GM18502 (cell line): ENCODE data around the gene ITPRID2.

Experiments
- ATAC-seq: cut with Tn5 transposase; IDR thresholded peaks from one replicate; pipeline ENCODE4 v1.9.1; 2021; ENCODE audit warnings: mild to moderate bottlenecking; ENCODE audit not compliant: unreplicated experiment, poor library complexity

Gene ITPRID2

GRCh38 chr2:181879295-181879694 is 12.2 kb upstream of the ITPRID2 start:
- no peak for ATAC-seq

- ATAC-seq, result no peak
Observed at GRCh38 chr2:181882246-181883020, 9.1 kb upstream of the ITPRID2 start.

- no peak for ATAC-seq
Observed at GRCh38 chr2:181884601-181885000, 6.9 kb upstream of the ITPRID2 start.

- ATAC-seq, result no peak
Observed at GRCh38 chr2:181885096-181885495, 6.4 kb upstream of the ITPRID2 start.

- no peak for ATAC-seq
Observed at GRCh38 chr2:181886192-181886591, 5.3 kb upstream of the ITPRID2 start.

GRCh38 chr2:181887045-181887444 is 4.5 kb upstream of the ITPRID2 start:
- ATAC-seq, result no peak

- ATAC-seq, result no peak
Observed at GRCh38 chr2:181889776-181890175, 1.8 kb upstream of the ITPRID2 start.

GRCh38 chr2:181890271-181890670 is 1.3 kb upstream of the ITPRID2 start:
- no peak for ATAC-seq

GRCh38 chr2:181891966-181892798 is 652 bp downstream of the ITPRID2 start:
- peak; percentile 61 for ATAC-seq

GRCh38 chr2:181892799-181893435 is 1.4 kb downstream of the ITPRID2 start:
- no peak for ATAC-seq

GRCh38 chr2:181894381-181894780 is 2.9 kb downstream of the ITPRID2 start:
- no peak for ATAC-seq

GRCh38 chr2:181895818-181896217 is 4.3 kb downstream of the ITPRID2 start:
- ATAC-seq, result no peak

GRCh38 chr2:181896286-181896685 is 4.8 kb downstream of the ITPRID2 start:
- no peak for ATAC-seq

- no peak for ATAC-seq
Observed at GRCh38 chr2:181900007-181900651, 8.6 kb downstream of the ITPRID2 start.

- no peak for ATAC-seq
Observed at GRCh38 chr2:181902625-181903024, 11.1 kb downstream of the ITPRID2 start.

- ATAC-seq, result peak; percentile 65
Observed at GRCh38 chr2:181904022-181904632, 12.6 kb downstream of the ITPRID2 start.

GRCh38 chr2:181907057-181907456 is 15.5 kb downstream of the ITPRID2 start:
- peak; percentile 63 for ATAC-seq

GRCh38 chr2:181907635-181908034 is 16.1 kb downstream of the ITPRID2 start:
- no peak for ATAC-seq

- peak; percentile 48 for ATAC-seq
Observed at GRCh38 chr2:181910028-181910831, 18.7 kb downstream of the ITPRID2 start.
